AG04449 (cell line): ENCODE results near the gene HMX3.

ENCODE experiments used
- CTCF ChIA-PET: fragments of 350-600 bp; formaldehyde crosslinking; extraction: SDS; loops from one replicate; lab custom pipeline; 2021; ENCODE audit warnings: antibody characterized with exemption; lab: Yijun Ruan, JAX
- POLR2A ChIA-PET: fragments of 400-600, 350-600 bp; formaldehyde crosslinking; extraction: SDS; loops from one replicate; lab custom pipeline; 2020; ENCODE audit warnings: antibody characterized with exemption, inconsistent platforms; lab: Yijun Ruan, JAX
- DNase-seq: peaks from one replicate; pipeline ENCODE4 v3.0.0-alpha.2; 2010; ENCODE audit warnings: low read depth, low spot score
- H3K4me3 ChIP-seq: 2 replicates; pipeline ENCODE4 v1.5.1; 2011; ENCODE audit warnings: low read depth, mild to moderate bottlenecking, control low read depth, low read length
- TF ChIP-seq, protein P1 (sequence below): IDR thresholded peaks from one replicate; pipeline ENCODE4 v1.5.1; 2011; ENCODE audit warnings: mild to moderate bottlenecking, moderate library complexity, low read length, control low read depth, inconsistent platforms; ENCODE audit not compliant: insufficient read depth; ENCODE audit errors: missing control alignments

The HMX3 gene

DNA sequence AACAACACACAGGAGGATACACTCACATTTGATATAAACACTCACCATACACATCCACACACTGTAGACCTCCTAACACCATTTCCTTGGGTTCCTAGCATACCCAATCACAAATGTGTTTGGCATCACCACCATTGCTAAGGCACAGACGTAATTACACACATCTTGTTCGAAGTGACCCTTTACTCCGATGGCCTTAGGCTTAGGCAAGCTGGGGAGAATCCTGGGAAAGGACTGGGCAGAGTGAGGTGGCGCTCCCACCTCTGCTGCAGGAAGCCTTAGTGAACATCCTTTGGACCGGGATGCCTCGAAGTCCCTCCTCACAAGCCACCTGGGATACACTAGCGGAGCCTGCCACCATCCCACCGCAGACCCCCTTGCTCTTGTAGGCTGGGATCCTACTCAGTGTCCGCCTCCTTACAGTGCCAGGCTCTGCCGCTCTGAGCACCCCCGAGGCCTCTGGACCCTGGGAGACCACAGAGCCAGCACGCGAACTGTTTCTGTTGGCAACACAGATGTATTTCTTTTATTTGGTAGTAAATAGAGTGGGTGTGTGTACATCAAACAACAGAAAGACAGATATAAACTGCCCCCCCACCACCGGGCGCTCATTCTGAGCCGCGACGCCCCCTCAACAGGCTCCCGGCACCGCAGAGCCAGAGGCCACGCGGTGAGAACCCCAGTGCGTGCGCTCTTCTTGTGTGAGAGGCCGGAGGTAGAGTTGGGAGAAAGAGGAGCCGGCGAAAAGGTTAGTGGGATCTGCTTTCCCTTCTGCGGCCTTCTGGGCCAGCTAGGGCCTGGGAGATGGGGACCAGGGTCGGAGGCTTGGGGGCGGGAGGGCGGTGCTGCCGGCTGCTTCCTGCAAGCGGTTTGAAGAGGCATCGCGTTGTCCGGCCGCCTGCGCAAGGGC is 6.3 kb downstream of the HMX3 start:
- POLR2A ChIA-PET = no interaction called here
- CTCF ChIA-PET = interaction anchor here (1.0 to 1.5 kb wide), 2 partner anchors 9 kb away, joined by 3 to 7 read pairs; no protein-coding TSS in a partner anchor
- no peak for DNase-seq
- TF ChIP-seq, protein P1, sequence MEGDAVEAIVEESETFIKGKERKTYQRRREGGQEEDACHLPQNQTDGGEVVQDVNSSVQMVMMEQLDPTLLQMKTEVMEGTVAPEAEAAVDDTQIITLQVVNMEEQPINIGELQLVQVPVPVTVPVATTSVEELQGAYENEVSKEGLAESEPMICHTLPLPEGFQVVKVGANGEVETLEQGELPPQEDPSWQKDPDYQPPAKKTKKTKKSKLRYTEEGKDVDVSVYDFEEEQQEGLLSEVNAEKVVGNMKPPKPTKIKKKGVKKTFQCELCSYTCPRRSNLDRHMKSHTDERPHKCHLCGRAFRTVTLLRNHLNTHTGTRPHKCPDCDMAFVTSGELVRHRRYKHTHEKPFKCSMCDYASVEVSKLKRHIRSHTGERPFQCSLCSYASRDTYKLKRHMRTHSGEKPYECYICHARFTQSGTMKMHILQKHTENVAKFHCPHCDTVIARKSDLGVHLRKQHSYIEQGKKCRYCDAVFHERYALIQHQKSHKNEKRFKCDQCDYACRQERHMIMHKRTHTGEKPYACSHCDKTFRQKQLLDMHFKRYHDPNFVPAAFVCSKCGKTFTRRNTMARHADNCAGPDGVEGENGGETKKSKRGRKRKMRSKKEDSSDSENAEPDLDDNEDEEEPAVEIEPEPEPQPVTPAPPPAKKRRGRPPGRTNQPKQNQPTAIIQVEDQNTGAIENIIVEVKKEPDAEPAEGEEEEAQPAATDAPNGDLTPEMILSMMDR = no peak
- H3K4me3 ChIP-seq = no peak overlapping the region

DNA sequence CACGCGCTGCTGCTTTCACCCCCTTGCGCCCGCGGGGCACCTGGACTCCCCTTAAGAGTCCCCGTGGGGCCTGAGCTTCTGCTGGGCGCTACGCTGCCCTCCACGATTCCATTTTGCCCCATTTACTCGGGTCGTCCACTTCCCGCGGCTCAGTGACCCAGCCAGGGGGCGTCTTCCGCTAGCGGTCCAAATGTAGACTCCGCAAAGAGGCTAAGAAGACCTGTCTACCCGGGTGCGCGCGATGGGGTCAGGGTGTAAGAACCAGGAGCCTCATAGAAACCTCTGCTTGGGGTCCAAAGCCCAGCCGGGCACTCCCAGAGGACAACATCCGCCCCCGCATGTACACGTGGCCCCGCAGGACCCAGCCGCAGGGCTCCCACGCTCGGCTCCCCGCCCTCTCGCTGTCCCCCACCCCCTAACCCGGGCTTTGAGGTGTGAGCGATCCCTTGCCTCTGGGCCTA is 7.0 kb downstream of the HMX3 start:
- DNase-seq = no peak
- ChIA-PET CTCF (interaction anchor here (1.0 kb wide), 1 partner anchor 9 kb away, joined by 3 read pairs; no protein-coding TSS in a partner anchor), POLR2A (no interaction called here)
- TF ChIP-seq, protein P1 = no peak
- no peak overlapping the region for H3K4me3 ChIP-seq

DNA sequence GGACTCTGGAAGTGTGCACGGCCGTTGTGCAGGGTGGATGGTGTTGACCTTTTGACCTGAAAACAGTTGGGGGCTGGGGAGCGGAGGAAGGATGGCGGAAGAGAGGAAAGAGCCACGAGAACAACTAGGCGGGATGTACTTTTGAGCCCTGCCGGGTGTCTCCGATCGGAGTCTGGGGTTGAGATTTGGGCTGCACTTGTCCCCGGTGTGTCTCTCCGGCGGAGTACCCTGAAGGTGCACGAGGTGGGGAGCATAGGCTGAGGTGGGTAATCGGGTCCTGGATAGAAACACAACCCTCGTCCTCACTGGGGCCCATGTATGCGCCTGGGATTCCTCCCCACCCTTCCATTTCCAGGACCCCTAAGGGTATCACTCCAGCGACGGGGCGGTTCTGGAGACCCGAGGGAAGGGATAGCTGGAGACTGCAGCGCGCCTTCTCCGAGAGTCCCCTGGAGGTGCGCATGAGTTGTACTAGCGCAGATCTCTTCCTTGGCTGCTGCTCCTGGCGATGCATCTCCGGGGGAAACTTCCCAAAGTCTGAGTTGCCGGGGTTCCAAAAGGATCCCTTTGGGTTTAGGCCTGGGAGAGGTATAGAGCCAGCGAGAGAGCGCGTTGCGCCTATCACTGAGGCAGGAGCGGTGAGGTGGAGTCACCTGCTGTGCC is 7.5 kb downstream of the HMX3 start:
- CTCF ChIA-PET = interaction anchor here (1.0 to 4.0 kb wide), 2 partner anchors 10 kb away, joined by 3 to 31 read pairs; no protein-coding TSS in a partner anchor
- DNase-seq = no peak
- POLR2A ChIA-PET = no interaction called here
- no peak overlapping the region for H3K4me3 ChIP-seq
- TF ChIP-seq, protein P1 = no peak

DNA sequence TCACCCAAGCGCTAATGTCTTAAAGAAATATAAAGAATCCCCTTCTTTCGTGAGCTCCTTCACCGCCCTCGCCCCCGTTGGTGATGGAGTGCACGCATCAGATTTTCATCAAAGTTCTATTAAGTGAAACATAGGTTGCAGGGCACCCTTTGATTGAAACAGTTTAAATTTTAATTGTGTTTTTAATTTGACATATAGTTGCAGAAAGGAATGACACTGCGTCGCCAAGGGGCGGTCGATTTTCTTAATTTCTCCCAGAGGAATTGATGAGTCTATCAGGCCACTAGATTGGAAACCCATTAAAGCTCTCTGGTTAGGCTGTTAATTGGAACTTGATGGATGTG is 8.0 kb downstream of the HMX3 start:
- TF ChIP-seq, protein P1 = no peak
- no peak for DNase-seq
- H3K4me3 ChIP-seq = no peak overlapping the region
- POLR2A ChIA-PET = no interaction called here
- CTCF ChIA-PET = interaction anchor here (1.6 to 4.0 kb wide), 2 partner anchors 10 kb away, joined by 6 to 31 read pairs; partner anchors contain the start of gene BUB3

DNA sequence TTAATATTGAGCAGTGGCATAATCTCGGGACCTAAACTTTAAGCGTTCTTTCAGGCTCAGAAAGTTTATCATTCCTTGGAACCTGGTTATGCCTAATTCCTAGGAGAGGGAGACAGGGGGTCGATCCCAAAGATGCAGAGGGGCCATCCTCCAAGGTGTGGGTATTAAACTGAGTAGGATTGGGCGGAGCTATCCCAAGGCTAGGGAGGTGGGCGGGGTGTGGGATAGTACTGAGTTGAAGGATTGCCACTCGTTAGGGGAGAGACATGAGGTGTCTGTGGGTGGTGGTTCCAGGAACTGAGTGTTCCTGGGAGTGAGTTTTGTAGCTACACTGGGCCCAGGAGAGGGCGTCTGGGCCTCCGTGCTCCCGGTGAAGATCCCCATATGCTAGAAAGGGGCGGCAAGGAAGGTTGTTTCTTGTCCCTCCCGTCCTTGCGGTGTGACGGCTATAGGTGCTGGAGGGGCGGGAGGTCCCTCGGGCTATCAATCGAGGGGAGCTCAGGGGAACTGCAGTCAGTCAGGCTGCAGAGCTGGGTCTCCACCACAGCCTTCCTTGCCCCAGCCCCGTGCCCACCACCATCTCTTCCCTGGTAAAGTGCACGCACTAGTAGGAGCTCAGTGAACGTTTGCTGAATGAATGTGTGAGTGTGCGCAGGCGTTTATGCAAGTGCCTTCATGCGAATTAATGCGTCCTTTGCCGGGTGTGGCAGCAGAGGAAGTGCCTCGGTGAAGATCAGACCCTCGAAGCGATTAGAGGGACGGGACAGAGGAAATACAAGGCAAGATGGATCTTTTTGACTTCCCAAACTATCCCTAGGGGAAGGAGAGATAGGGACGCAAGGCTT is 9.1 kb downstream of the HMX3 start:
- no peak for DNase-seq
- no peak overlapping the region for H3K4me3 ChIP-seq
- CTCF ChIA-PET = interaction anchor here (1.6 to 4.0 kb wide), 2 partner anchors 9 to 11 kb away, joined by 6 to 31 read pairs; partner anchors contain the start of gene BUB3
- POLR2A ChIA-PET = no interaction called here
- TF ChIP-seq, protein P1 = no peak
